Cardiac fibroblast (primary cell): ENCODE measurements around the gene L3MBTL3.

Source experiments
- DNase-seq, 2 donors: peaks; one replicate each; pipeline versions ENCODE4 v3.0.0 to v3.0.0-alpha.2; 2010; ENCODE audit warnings: low read depth in 2 of 2
- H3K4me3 ChIP-seq, 2 donors: replicated peaks in 1 of 2; 1 replicate in 1 of 2; 2 replicates in 1 of 2; pipeline ENCODE4 v1.5.1; 2011; ENCODE audit warnings: low read depth in 2 of 2, low read length in 2 of 2, mild to moderate bottlenecking in 2 of 2, moderate library complexity in 1 of 2
- TF ChIP-seq, protein P1 (sequence below): IDR thresholded peaks from one replicate; pipeline ENCODE4 v1.5.1; 2011; ENCODE audit warnings: low read depth, mild to moderate bottlenecking, low read length, inconsistent platforms

L3MBTL3 gene

DNA sequence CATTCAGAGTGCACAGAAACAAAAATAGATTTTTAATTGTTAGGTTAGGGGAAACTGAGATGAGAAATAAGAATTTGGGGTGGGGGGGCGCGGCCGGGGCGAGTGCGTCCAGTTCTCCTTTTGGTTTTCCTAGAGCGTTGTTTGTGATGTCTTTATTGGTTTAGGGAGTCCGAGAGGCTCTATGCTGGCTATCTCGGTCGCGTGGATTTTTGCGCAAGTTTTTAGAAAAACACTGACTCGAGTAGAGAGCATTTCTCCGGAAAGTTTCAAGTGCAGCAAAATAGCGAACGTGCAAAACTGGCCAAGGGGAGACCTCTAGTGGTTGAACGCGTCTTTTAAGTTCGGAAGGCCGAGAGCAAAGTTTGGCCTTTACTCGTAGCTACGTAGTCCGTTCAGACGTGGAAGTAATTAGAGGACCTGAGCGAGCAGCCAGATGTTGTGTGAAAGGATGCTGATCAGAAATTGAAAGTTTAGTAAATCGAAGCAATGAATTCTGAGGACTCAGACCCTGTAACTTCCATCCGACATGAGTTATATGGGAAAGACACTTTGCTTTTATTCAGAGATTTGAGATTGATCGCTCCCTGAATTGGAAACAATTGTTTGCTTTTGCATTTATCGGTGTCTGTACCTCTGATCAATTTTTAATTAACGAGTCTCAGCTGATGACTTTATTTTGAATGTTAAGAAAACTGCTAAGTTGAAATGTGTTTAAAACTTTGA lies 2.7 kb downstream of the L3MBTL3 start:
- DNase-seq = peak; percentile 95 to 97
- TF ChIP-seq, protein P1, sequence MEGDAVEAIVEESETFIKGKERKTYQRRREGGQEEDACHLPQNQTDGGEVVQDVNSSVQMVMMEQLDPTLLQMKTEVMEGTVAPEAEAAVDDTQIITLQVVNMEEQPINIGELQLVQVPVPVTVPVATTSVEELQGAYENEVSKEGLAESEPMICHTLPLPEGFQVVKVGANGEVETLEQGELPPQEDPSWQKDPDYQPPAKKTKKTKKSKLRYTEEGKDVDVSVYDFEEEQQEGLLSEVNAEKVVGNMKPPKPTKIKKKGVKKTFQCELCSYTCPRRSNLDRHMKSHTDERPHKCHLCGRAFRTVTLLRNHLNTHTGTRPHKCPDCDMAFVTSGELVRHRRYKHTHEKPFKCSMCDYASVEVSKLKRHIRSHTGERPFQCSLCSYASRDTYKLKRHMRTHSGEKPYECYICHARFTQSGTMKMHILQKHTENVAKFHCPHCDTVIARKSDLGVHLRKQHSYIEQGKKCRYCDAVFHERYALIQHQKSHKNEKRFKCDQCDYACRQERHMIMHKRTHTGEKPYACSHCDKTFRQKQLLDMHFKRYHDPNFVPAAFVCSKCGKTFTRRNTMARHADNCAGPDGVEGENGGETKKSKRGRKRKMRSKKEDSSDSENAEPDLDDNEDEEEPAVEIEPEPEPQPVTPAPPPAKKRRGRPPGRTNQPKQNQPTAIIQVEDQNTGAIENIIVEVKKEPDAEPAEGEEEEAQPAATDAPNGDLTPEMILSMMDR = peak; percentile 79
- peak overlapping the region; percentile 78 to 86 for H3K4me3 ChIP-seq

DNA sequence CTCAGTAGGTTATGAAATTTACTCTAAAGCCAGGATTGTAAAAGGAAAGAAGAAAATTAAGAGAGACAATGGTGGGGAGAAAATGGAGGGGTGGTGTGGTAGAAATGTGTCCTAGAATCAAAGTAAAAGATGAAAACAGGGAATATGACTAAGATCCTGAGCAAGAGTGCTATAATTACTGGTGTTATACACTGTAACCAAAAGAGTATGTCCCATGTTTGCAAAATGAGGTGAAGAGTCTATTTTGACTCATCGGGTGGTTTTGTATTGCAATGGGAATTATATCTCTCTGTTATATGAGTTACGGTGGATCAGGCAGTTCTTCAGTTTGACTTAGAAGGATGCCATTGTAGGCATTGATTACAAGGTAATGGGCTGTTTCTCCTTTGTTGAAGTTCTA lies 8.5 kb downstream of the L3MBTL3 start:
- peak in 1 of 2 donors; percentile 18 for DNase-seq
- TF ChIP-seq, protein P1 = no peak
- H3K4me3 ChIP-seq = no peak overlapping the region

DNA sequence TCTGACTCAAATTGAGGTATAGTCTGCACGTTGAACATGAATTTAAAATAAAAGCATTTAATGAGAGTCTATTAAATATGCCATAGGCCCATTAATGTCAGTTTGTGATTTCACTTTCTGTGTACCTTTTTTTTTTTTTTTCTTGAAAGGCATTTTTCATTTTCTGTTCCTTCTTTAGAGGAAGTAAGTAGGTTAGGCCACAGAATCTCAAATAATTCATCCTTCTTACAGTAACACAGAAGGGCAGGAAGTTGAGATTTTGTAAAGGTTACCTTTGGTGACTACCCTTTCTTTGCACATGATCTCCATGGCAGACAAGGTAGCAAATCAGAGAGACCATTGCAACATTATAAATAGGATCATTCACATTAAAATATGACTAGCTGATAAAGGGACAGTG lies 9.6 kb downstream of the L3MBTL3 start:
- DNase-seq = no peak
- TF ChIP-seq, protein P1 = no peak
- H3K4me3 ChIP-seq = no peak overlapping the region

DNA sequence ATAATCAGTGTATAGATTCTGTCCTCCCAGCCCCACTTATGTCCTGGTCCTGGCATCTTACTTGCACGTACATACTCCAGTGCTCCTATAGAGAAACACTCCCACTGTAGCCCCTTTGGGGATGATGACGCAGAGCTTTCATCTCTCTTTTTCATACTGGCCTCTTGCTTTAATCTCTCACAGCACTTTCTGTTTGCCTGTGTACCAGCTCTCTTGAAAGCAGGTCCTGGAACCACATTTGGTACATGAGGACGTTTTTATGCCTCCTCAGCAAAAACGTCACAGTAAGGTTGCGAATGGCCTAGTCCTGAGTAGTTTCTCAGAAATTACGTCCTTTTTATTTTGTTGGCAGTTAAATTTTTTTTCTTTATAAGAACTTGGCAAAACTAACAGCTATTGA lies 10.8 kb downstream of the L3MBTL3 start:
- no peak for DNase-seq
- TF ChIP-seq, protein P1 = no peak
- H3K4me3 ChIP-seq = no peak overlapping the region

DNA sequence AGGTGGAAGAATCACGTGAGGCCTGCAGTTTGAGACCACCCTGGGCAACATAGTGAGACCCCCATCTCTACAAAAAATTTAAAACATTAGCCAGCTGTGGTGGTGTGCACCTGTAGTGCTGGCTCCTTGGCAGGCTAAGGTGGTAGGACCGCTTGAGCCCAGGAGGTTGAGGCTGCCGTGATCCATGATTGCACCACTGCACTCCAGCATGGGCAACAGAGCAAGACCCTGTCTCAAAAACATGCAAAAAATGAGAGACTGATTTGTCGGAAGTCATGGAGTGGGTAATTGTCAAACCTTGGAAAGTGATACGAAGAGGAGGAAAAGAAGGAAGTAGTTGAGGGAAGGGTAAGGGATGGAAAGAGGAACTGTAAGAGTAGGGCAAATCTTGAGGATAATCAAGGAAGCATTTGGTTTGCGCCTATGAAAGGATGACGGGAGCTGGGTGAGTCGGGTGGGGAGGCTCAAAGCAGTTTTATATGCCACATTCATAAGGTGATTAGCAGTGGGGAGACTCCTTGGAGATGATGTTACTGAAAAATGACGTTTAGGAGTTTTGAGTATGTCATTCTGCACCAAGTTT lies 14.5 kb downstream of the L3MBTL3 start:
- DNase-seq = no peak
- TF ChIP-seq, protein P1 = no peak
- H3K4me3 ChIP-seq = no peak overlapping the region

DNA sequence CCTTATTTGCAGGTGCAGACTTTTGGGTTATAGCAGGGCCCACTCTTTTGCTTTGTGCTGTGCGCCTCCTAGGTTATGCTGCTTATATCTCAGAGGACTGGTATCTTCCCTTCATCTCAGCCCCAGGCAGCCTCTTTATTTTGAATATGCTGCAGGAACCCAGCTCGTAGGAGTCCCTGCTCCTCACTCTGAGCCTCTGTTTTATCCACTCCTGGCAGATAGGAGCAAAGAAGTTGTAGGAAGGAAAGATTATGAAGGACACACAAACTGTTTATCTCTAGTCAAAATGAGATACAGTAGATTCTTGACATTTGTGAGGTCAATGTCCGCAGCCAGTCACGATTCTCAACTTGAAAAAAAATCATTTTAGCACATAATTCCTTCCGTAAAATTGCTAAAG lies 15.6 kb downstream of the L3MBTL3 start:
- H3K4me3 ChIP-seq = no peak overlapping the region
- DNase-seq = no peak
- TF ChIP-seq, protein P1 = no peak
